KOPT-K1 (cell line): ENCODE data around the gene FSCN2.

ENCODE experiments used
- H3K27ac ChIP-seq: fragments of 200-600 bp; sonication (generic); 2 replicates; pipeline ENCODE4 v1.5.1; 2016; ENCODE audit warnings: antibody characterized with exemption, mild to moderate bottlenecking, low read depth, low read length; ENCODE audit not compliant: poor library complexity, severe bottlenecking
- H3K36me3 ChIP-seq: fragments of 200-600 bp; sonication (generic); 2 replicates; pipeline ENCODE4 v1.5.1; 2017; ENCODE audit warnings: antibody characterized with exemption, mild to moderate bottlenecking, low read length, moderate library complexity; ENCODE audit not compliant: insufficient read depth
- H3K9me3 ChIP-seq: fragments of 200-600 bp; sonication (generic); 2 replicates; pipeline ENCODE4 v1.5.1; 2017; ENCODE audit warnings: antibody characterized with exemption, low read length, mild to moderate bottlenecking; ENCODE audit not compliant: insufficient read depth, poor library complexity, severe bottlenecking

The FSCN2 gene

GRCh38 chr17:81527591-81528383 lies at the start of gene FSCN2:
TSS of gene FSCN2 (plus strand) at chr17:81528377. CDS start at chr17:81528532, 155 bp downstream.
- H3K9me3 ChIP-seq = no peaks in the 10 kb centered on the region

GRCh38 chr17:81479175-81480071 lies 48.8 kb upstream of the FSCN2 start:
- H3K9me3 ChIP-seq = no peaks in the 10 kb centered on the region
- peak overlapping the region; percentile 98 for H3K27ac ChIP-seq
- no peaks in the 10 kb centered on the region for H3K36me3 ChIP-seq

More at GRCh38 chr17:81527591-81528383, at the start of gene FSCN2:
- no peak within 1 kb of the TSS for H3K27ac ChIP-seq
- H3K36me3 ChIP-seq = no peaks in the 10 kb centered on the region

- H3K27ac ChIP-seq = peak overlapping the region; percentile 98
- no peaks in the 10 kb centered on the region for H3K9me3 ChIP-seq
- H3K36me3 ChIP-seq = no peaks in the 10 kb centered on the region
Observed at GRCh38 chr17:81480140-81481072, 47.8 kb upstream of the FSCN2 start.

- Histone ChIP-seq H3K36me3 (no peaks in the 10 kb centered on the region), H3K27ac (peak overlapping the region; percentile 98), H3K9me3 (no peaks in the 10 kb centered on the region)
Observed at GRCh38 chr17:81481073-81481799, 46.9 kb upstream of the FSCN2 start.

GRCh38 chr17:81481815-81482505 lies 46.2 kb upstream of the FSCN2 start:
- peak overlapping the region; percentile 98 for H3K27ac ChIP-seq
- H3K9me3 ChIP-seq = no peaks in the 10 kb centered on the region
- no peaks in the 10 kb centered on the region for H3K36me3 ChIP-seq

GRCh38 chr17:81482673-81483072 lies 45.5 kb upstream of the FSCN2 start:
- peak overlapping the region; percentile 98 for H3K27ac ChIP-seq
- no peaks in the 10 kb centered on the region for H3K36me3 ChIP-seq
- H3K9me3 ChIP-seq = no peaks in the 10 kb centered on the region

- H3K36me3 ChIP-seq = no peaks in the 10 kb centered on the region
- H3K27ac ChIP-seq = peak overlapping the region; percentile 98
- no peaks in the 10 kb centered on the region for H3K9me3 ChIP-seq
Observed at GRCh38 chr17:81483085-81483861, 44.9 kb upstream of the FSCN2 start.

- Histone ChIP-seq H3K9me3 (no peaks in the 10 kb centered on the region), H3K36me3 (no peaks in the 10 kb centered on the region), H3K27ac (peak overlapping the region; percentile 98)
Observed at GRCh38 chr17:81483862-81484194, 44.3 kb upstream of the FSCN2 start.

- H3K9me3 ChIP-seq = no peaks in the 10 kb centered on the region
- H3K27ac ChIP-seq = peak overlapping the region; percentile 98
- H3K36me3 ChIP-seq = no peaks in the 10 kb centered on the region
Observed at GRCh38 chr17:81484195-81484979, 43.8 kb upstream of the FSCN2 start.

- Histone ChIP-seq H3K9me3 (no peaks in the 10 kb centered on the region), H3K36me3 (no peaks in the 10 kb centered on the region), H3K27ac (peak overlapping the region; percentile 98)
Observed at GRCh38 chr17:81486199-81486810, 41.9 kb upstream of the FSCN2 start.

- Histone ChIP-seq H3K9me3 (no peaks in the 10 kb centered on the region), H3K36me3 (no peaks in the 10 kb centered on the region), H3K27ac (peak overlapping the region; percentile 98)
Observed at GRCh38 chr17:81487089-81487486, 41.1 kb upstream of the FSCN2 start.
